GM04503 (cell line): ENCODE data around the gene MLX.
"Not testable (repeated sequence)": the region's sequence is repeated elsewhere in the genome, so short reads cannot be mapped to it uniquely, and the experiment has no call there.

Source experiments
- DNase-seq: peaks from one replicate; pipeline ENCODE4 v3.0.0-alpha.2; 2012; ENCODE audit warnings: low read depth

MLX gene

DNA sequence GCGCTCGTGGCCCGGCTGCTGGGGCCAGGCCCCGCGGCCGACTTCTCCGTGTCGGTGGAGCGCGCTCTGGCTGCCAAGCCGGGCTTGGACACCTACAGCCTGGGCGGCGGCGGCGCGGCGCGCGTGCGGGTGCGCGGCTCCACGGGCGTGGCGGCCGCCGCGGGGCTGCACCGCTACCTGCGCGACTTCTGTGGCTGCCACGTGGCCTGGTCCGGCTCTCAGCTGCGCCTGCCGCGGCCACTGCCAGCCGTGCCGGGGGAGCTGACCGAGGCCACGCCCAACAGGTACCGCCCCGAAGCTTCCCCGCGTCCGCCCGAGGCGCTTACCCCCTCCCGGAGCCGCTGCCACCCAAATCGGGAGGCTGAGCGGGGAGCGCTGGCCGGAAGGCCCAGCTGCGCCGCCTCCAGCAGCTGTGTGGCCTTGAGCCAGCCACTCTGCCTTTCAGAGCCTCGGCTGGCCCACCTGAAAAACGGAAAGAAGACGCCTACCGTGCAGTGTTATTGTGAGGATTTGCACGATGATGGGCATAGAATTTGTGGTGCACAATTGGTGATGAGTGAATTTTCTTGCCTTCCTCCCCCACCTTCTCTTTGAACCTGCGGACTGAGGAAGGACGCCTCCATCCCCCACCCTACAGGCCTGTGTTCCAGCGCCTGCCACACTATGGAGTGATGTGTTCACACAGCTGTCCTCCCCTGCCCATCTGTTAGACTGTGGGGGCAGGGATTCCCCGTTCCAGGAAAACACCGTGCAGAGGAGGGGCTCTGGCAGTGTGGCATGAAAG is 30.3 kb upstream of the MLX start:
- DNase-seq = no peak

GRCh38 chr17:42537156-42537805 is 29.6 kb upstream of the MLX start:
- DNase-seq = no peak

DNA sequence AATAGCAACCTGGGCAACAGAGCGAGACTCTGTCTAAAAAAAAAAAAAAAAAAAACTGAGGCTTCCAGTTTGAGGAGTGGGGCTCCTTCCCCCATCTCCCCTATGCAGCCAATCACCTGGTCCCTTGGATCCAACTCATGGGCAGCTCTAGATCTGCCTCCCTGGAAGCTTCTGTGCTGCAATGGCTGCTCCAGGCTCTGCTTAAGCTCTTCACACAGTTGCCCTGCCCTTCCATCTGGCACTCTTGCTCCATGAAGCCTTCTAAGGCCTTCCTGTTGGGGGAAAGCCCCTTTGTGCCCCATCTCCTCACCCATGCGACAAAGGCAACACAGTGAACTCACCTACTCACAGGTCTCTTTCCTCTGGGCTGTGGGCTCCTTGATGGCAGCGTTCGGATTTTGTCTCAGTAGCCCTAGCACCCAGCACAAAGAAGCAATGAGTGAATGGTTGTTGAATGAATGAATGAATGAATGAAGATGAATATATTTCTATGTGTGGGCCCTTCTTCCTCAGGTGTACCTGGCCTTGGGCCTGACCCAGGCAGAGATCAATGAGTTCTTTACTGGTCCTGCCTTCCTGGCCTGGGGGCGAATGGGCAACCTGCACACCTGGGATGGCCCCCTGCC is 29.0 kb upstream of the MLX start:
- DNase-seq = no peak

- no peak for DNase-seq
These were observed 28.4 kb upstream of the MLX start for GRCh38 chr17:42538482-42538881.

GRCh38 chr17:42540558-42540957 is 26.3 kb upstream of the MLX start:
- not testable (repeated sequence) for DNase-seq

DNA sequence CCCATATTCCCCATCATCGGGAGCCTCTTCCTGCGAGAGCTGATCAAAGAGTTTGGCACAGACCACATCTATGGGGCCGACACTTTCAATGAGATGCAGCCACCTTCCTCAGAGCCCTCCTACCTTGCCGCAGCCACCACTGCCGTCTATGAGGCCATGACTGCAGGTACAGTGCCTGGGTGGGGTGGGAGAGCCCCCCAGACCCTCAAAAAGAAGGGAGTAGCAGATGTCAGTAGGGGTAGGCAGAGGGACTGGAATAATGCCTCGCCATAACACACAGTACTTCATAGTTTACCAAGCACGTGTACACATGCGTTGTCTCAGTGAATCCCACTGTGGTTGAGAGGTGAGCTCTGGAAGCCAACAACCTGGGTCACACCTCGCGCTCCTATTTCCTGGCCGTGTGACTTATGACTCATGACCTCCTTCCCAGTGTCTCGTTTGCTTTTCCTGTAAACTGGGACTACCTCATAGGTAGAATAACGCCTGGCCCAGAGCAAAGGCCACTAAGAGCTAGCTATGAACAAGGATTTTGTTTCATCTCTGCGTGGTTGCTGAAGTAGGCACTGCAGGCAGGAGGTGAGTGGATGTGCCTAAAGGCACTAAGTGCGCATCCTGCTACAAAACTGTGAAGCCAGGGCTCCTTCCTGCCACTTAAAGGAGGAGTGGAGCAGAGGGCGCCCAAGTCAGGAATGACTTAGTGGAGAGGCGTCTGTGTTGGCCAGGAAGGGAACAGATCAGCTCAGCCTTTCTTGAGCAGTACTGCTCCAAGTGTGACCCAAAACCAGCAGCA is 25.7 kb upstream of the MLX start:
- DNase-seq = no peak

DNA sequence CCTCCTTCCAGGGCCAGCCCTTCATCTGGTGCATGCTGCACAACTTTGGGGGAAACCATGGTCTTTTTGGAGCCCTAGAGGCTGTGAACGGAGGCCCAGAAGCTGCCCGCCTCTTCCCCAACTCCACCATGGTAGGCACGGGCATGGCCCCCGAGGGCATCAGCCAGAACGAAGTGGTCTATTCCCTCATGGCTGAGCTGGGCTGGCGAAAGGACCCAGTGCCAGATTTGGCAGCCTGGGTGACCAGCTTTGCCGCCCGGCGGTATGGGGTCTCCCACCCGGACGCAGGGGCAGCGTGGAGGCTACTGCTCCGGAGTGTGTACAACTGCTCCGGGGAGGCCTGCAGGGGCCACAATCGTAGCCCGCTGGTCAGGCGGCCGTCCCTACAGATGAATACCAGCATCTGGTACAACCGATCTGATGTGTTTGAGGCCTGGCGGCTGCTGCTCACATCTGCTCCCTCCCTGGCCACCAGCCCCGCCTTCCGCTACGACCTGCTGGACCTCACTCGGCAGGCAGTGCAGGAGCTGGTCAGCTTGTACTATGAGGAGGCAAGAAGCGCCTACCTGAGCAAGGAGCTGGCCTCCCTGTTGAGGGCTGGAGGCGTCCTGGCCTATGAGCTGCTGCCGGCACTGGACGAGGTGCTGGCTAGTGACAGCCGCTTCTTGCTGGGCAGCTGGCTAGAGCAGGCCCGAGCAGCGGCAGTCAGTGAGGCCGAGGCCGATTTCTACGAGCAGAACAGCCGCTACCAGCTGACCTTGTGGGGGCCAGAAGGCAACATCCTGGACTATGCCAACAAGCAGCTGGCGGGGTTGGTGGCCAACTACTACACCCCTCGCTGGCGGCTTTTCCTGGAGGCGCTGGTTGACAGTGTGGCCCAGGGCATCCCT is 23.5 kb upstream of the MLX start:
- no peak for DNase-seq

GRCh38 chr17:42544874-42545283 is 22.0 kb upstream of the MLX start:
- DNase-seq = no peak

DNA sequence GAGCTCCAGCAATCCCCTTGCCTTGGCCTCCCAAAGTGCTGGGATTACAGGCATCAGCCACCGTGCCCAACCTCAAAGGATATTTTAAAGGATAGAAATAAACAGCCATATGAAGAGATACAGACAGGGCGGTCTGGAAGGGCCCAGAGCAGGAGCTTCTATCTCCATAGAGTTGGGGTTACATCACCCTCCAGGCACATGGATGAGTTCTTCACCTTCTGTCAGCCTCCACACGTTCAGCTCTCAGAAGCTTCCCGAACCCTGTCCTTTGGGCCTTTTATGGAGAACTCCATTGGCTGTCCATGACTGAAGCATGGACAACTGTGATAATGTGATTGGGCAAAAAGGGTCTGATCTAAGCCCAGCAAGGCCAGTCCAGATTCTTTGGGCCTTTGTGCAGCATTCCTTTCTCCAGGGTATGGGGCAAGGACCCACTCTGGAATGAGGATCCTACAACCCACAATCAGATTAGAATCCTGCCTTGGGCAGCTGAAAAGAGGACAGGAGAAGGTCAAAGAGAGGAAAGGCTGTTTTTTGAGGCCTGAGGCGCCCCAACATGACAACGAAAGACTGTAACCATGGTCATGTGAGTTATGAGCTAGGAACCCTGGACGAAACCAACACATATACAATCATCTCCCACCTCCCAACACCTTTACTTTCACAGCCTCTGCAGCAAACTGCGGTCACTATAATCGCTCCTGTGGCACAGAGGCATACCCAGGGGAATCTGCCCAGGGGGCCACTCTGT is 21.0 kb upstream of the MLX start:
- not testable (repeated sequence) for DNase-seq

DNA sequence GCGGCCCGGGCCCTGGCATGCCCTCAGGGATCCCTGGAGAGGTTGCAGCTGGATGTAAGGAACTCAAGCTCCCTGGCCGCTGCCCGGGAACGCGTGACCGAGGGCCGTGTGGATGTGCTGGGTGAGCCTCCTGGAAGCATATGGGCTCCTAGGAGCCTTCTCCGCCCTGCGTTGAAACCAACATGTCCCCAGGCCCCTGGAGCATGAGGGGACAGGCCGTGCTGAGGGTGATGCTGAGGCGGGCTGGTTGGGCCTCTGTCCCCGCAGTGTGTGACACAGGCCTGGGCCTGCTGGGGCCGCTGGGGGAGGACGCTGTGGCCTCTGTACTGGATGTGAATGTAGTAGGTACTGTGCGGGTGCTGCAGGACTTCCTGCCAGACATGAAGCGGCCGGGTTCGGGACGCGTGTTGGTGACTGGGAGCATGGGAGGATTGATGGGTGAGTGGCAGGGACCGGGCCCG is 19.9 kb upstream of the MLX start:
- DNase-seq = no peak

- no peak for DNase-seq
These were observed 19.2 kb upstream of the MLX start for GRCh38 chr17:42547698-42548069.

- no peak for DNase-seq
These were observed 18.6 kb upstream of the MLX start for GRCh38 chr17:42548070-42548837.

DNA sequence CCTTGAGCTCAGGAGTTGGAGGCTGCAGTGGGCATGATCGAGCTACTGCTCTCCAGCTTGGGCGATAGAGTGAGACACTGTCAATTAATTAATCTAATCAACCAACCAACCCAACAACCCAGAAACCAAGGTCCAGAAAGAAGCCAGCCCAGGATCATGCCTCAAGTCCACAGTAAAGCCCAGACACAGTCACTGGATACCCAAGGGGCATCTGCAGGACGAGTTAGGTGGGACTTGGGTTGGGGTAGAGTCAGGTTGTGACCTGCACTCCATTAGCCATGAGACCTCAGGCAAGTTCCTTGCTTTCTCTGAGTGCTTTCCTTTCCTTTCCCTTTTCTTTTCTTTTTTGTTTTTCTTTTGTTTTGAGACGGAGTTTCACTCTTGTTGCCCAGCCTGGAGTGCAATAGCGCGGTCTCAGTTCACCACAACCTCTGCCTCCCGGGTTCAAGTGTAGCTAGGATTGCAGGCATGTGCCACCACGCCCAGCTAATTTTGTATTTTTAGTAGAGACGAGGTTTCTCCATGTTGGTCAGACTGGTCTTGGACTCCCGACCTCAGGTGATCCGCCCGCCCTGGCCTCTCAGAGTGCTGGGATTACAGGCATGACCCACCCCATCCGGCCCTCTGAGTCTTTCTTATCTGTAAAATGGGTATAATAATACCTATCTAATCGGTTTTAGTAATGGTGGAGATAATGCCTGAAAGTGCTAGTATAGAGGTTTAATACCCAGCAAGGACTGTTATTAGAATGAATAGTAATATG is 17.7 kb upstream of the MLX start:
- no peak for DNase-seq

- DNase-seq = not testable (repeated sequence)
These were observed 14.2 kb upstream of the MLX start, which contains the start of gene HSD17B1 for GRCh38 chr17:42552736-42553135. Gene HSD17B1 (plus strand): TSS chr17:42552923. CDS start chr17:42552934, 11 bp downstream.

DNA sequence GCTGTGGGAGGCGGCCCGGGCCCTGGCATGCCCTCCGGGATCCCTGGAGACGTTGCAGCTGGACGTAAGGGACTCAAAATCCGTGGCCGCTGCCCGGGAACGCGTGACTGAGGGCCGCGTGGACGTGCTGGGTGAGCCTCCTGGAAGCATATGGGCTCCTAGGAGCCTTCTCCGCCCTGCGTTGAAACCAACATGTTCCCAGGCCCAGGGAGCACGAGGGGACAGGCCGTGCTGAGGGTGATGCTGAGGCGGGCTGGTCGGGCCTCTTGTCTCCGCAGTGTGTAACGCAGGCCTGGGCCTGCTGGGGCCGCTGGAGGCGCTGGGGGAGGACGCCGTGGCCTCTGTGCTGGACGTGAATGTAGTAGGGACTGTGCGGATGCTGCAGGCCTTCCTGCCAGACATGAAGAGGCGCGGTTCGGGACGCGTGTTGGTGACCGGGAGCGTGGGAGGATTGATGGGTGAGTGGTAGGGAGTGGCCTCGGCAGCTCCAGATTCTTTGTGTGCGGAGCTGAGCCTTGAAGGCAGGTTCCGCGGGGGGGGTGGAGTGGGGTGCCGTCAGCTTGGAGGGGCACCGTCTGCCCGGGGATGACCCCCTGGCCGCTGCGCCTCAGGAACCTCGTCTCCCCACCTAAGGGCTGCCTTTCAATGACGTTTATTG is 13.6 kb upstream of the MLX start:
- no peak for DNase-seq

- DNase-seq = no peak
These were observed 13.0 kb upstream of the MLX start for GRCh38 chr17:42553866-42554249.

GRCh38 chr17:42554250-42555121 is 12.4 kb upstream of the MLX start:
- DNase-seq = no peak
